HCT116 (cell line): ENCODE data around the gene LAGE3.

Experiments
- CTCF ChIP-seq, 3 experiments: fragments of 200-600 bp in 1 of 3; sonication (generic) in 1 of 3; IDR thresholded peaks in 2 of 3; conservative IDR thresholded peaks in 1 of 3; 2 replicates each; pipeline ENCODE4 v1.5.1; 2012 to 2017; ENCODE audit warnings: low read depth in 2 of 3, low read length in 2 of 3, antibody characterized with exemption in 1 of 3, borderline replicate concordance in 1 of 3, control low read depth in 1 of 3, mild to moderate bottlenecking in 1 of 3, mixed read lengths in 1 of 3, mixed run types in 1 of 3, moderate library complexity in 1 of 3; ENCODE audit not compliant: insufficient read depth in 1 of 3
- EZH2 ChIP-seq: fragments of 200-600 bp; sonication (generic); IDR thresholded peaks from 2 replicates; pipeline ENCODE4 v1.6.1; 2017; ENCODE audit warnings: antibody characterized with exemption, mixed run types
- JUND ChIP-seq: IDR thresholded peaks from 2 replicates; pipeline ENCODE4 v1.6.1; 2012
- MAX ChIP-seq: IDR thresholded peaks from 2 replicates; pipeline ENCODE4 v1.6.1; 2012
- POLR2A ChIP-seq: IDR thresholded peaks from 2 replicates; pipeline ENCODE4 v1.7.0; 2011; ENCODE audit warnings: borderline replicate concordance; ENCODE audit not compliant: insufficient read depth, insufficient read length; ENCODE audit errors: extremely low read depth
- POLR2AphosphoS5 ChIP-seq: IDR thresholded peaks from 2 replicates; pipeline ENCODE4 v1.6.1; 2011; ENCODE audit warnings: mild to moderate bottlenecking, low read depth, low read length, moderate library complexity
- RAD21 ChIP-seq: IDR thresholded peaks from 2 replicates; pipeline ENCODE4 v1.6.1; 2012; ENCODE audit warnings: low read depth, mild to moderate bottlenecking
- REST ChIP-seq: IDR thresholded peaks from 2 replicates; pipeline ENCODE4 v1.6.1; 2012; ENCODE audit warnings: low read depth
- SIN3A ChIP-seq: IDR thresholded peaks from 2 replicates; pipeline ENCODE4 v1.6.1; 2012; ENCODE audit warnings: low read depth
- SRF ChIP-seq: IDR thresholded peaks from 2 replicates; pipeline ENCODE4 v1.6.1; 2012; ENCODE audit warnings: low read depth
- TCF7L2 ChIP-seq: IDR thresholded peaks from 2 replicates; pipeline ENCODE4 v1.7.0; 2011; ENCODE audit warnings: borderline replicate concordance, inconsistent platforms; ENCODE audit not compliant: insufficient read depth, insufficient read length; ENCODE audit errors: extremely low read depth
- YY1 ChIP-seq: IDR thresholded peaks from 2 replicates; pipeline ENCODE4 v1.6.1; 2011; ENCODE audit warnings: low read length, low read depth, moderate library complexity, mild to moderate bottlenecking; ENCODE audit not compliant: insufficient replicate concordance; ENCODE audit errors: extremely low read depth
- ZFX ChIP-seq: fragments of 450-650 bp; IDR thresholded peaks from 2 replicates; pipeline ENCODE4 v1.6.1; 2017

GRCh38 chrX:154519389-154519788 is 40.3 kb upstream of the LAGE3 start:
- no peak for TF ChIP-seq SRF
- no peak for TF ChIP-seq POLR2AphosphoS5
- TF ChIP-seq CTCF (IDR thresholded peaks at IDR 0.05 in 2 of 3, conservative IDR thresholded peaks at IDR 0.05 in 1 of 3; ENCODE audit: borderline replicate concordance in 1 of 3, insufficient read depth in 1 of 3, low read depth in 2 of 3, low read length in 2 of 3): no peak
- TF ChIP-seq POLR2A: no peak
- TF ChIP-seq EZH2: no peak
- TF ChIP-seq TCF7L2: no peak
- TF ChIP-seq YY1: no peak
- TF ChIP-seq JUND: no peak
- no peak for TF ChIP-seq SIN3A
- no peak for TF ChIP-seq RAD21
- no peak for TF ChIP-seq REST
- TF ChIP-seq MAX: no peak
- TF ChIP-seq ZFX: no peak
